Activated naive CD8-positive, alpha-beta T cell (primary cell): ENCODE measurements around the gene MCRIP2.

Experiments used
- H3K27ac Mint-ChIP-seq: one replicate; pipeline ENCODE4 v1.8.0; 2021; ENCODE audit warnings: mixed read lengths
- H3K27me3 Mint-ChIP-seq: one replicate; pipeline ENCODE4 v1.8.0; 2021; ENCODE audit warnings: mixed read lengths
- H3K36me3 Mint-ChIP-seq: one replicate; pipeline ENCODE4 v1.8.0; 2021; ENCODE audit warnings: mixed read lengths
- H3K4me1 Mint-ChIP-seq: one replicate; pipeline ENCODE4 v1.8.0; 2021; ENCODE audit warnings: low read depth, mixed read lengths
- H3K4me3 Mint-ChIP-seq: one replicate; pipeline ENCODE4 v1.8.0; 2021; ENCODE audit warnings: mild to moderate bottlenecking, mixed read lengths
- H3K9me3 Mint-ChIP-seq: one replicate; pipeline ENCODE4 v1.8.0; 2021; ENCODE audit warnings: low read depth, mixed read lengths

The MCRIP2 gene

GRCh38 chr16:647173-647902 lies 5.7 kb downstream of the MCRIP2 start:
- H3K4me1 Mint-ChIP-seq: peaks cover 17% of the 10 kb centered on the region
- no peak overlapping the region for H3K4me3 Mint-ChIP-seq
- no peaks in the 10 kb centered on the region for H3K36me3 Mint-ChIP-seq
- H3K27ac Mint-ChIP-seq: no peak overlapping the region
- no peaks in the 10 kb centered on the region for H3K27me3 Mint-ChIP-seq
- no peaks in the 10 kb centered on the region for H3K9me3 Mint-ChIP-seq

GRCh38 chr16:648071-648780 lies 6.6 kb downstream of the MCRIP2 start:
- peak overlapping the region; percentile 84 for H3K4me3 Mint-ChIP-seq
- H3K4me1 Mint-ChIP-seq: peaks cover 15% of the 10 kb centered on the region
- no peaks in the 10 kb centered on the region for H3K36me3 Mint-ChIP-seq
- peak overlapping the region; percentile 81 for H3K27ac Mint-ChIP-seq
- no peaks in the 10 kb centered on the region for H3K27me3 Mint-ChIP-seq
- no peaks in the 10 kb centered on the region for H3K9me3 Mint-ChIP-seq

GRCh38 chr16:648781-649589 lies 7.4 kb downstream of the MCRIP2 start, which contains the start of gene WDR90:
Gene WDR90, plus strand, starts transcription at chr16:649365. Its CDS starts 52 bp downstream, at chr16:649417.
- Mint-ChIP-seq H3K4me3 (peak within 1 kb of the TSS; percentile 84), H3K27ac (peak within 1 kb of the TSS; percentile 81), H3K36me3 (no peaks in the 10 kb centered on the region), H3K9me3 (no peaks in the 10 kb centered on the region), H3K27me3 (no peaks in the 10 kb centered on the region), H3K4me1 (peaks cover 12% of the 10 kb centered on the region)

GRCh38 chr16:649631-650030 lies 8.0 kb downstream of the MCRIP2 start:
- Mint-ChIP-seq H3K27ac (no peak overlapping the region), H3K9me3 (no peaks in the 10 kb centered on the region), H3K4me1 (peaks cover 5% of the 10 kb centered on the region), H3K4me3 (peak overlapping the region; percentile 74), H3K36me3 (no peaks in the 10 kb centered on the region), H3K27me3 (no peaks in the 10 kb centered on the region)

GRCh38 chr16:651844-652243 lies 10.2 kb downstream of the MCRIP2 start:
- H3K4me3 Mint-ChIP-seq: no peak overlapping the region
- H3K4me1 Mint-ChIP-seq: peaks cover 2% of the 10 kb centered on the region
- no peaks in the 10 kb centered on the region for H3K27me3 Mint-ChIP-seq
- no peaks in the 10 kb centered on the region for H3K9me3 Mint-ChIP-seq
- no peaks in the 10 kb centered on the region for H3K36me3 Mint-ChIP-seq
- H3K27ac Mint-ChIP-seq: no peak overlapping the region

GRCh38 chr16:652454-653305 lies 11.1 kb downstream of the MCRIP2 start:
- Mint-ChIP-seq H3K9me3 (no peaks in the 10 kb centered on the region), H3K4me3 (no peak overlapping the region), H3K27me3 (no peaks in the 10 kb centered on the region), H3K36me3 (no peaks in the 10 kb centered on the region), H3K27ac (no peak overlapping the region), H3K4me1 (peaks cover 2% of the 10 kb centered on the region)

- Mint-ChIP-seq H3K27me3 (no peaks in the 10 kb centered on the region), H3K27ac (no peak overlapping the region), H3K9me3 (no peaks in the 10 kb centered on the region), H3K4me3 (no peak overlapping the region), H3K36me3 (no peaks in the 10 kb centered on the region), H3K4me1 (no peaks in the 10 kb centered on the region)
Measured at GRCh38 chr16:654034-654433, 12.4 kb downstream of the MCRIP2 start.

GRCh38 chr16:657487-657886 lies 15.9 kb downstream of the MCRIP2 start:
- Mint-ChIP-seq H3K9me3 (no peaks in the 10 kb centered on the region), H3K36me3 (no peaks in the 10 kb centered on the region), H3K4me1 (peaks cover 3% of the 10 kb centered on the region), H3K27ac (no peak overlapping the region), H3K4me3 (no peak overlapping the region), H3K27me3 (no peaks in the 10 kb centered on the region)

- H3K4me3 Mint-ChIP-seq: no peak overlapping the region
- H3K27ac Mint-ChIP-seq: no peak overlapping the region
- H3K9me3 Mint-ChIP-seq: no peaks in the 10 kb centered on the region
Measured at GRCh38 chr16:658679-659571, 17.3 kb downstream of the MCRIP2 start.

GRCh38 chr16:659618-660017 lies 18.0 kb downstream of the MCRIP2 start:
- no peaks in the 10 kb centered on the region for H3K9me3 Mint-ChIP-seq
- H3K27me3 Mint-ChIP-seq: no peaks in the 10 kb centered on the region
- H3K27ac Mint-ChIP-seq: no peak overlapping the region
- no peaks in the 10 kb centered on the region for H3K36me3 Mint-ChIP-seq
- H3K4me3 Mint-ChIP-seq: no peak overlapping the region
- peaks cover 3% of the 10 kb centered on the region for H3K4me1 Mint-ChIP-seq

More at GRCh38 chr16:658679-659571, 17.3 kb downstream of the MCRIP2 start:
- H3K27me3 Mint-ChIP-seq: no peaks in the 10 kb centered on the region
- no peaks in the 10 kb centered on the region for H3K36me3 Mint-ChIP-seq
- peaks cover 3% of the 10 kb centered on the region for H3K4me1 Mint-ChIP-seq

GRCh38 chr16:660132-660458 lies 18.5 kb downstream of the MCRIP2 start:
- no peaks in the 10 kb centered on the region for H3K36me3 Mint-ChIP-seq
- no peak overlapping the region for H3K27ac Mint-ChIP-seq
- H3K9me3 Mint-ChIP-seq: no peaks in the 10 kb centered on the region
- H3K4me1 Mint-ChIP-seq: peaks cover 3% of the 10 kb centered on the region
- no peak overlapping the region for H3K4me3 Mint-ChIP-seq
- no peaks in the 10 kb centered on the region for H3K27me3 Mint-ChIP-seq

- Mint-ChIP-seq H3K27ac (no peak overlapping the region), H3K36me3 (no peaks in the 10 kb centered on the region), H3K4me1 (peaks cover 3% of the 10 kb centered on the region), H3K27me3 (no peaks in the 10 kb centered on the region), H3K4me3 (peak overlapping the region; percentile 27), H3K9me3 (no peaks in the 10 kb centered on the region)
Measured at GRCh38 chr16:660459-661183, 19.0 kb downstream of the MCRIP2 start.

GRCh38 chr16:661184-661821 lies 19.7 kb downstream of the MCRIP2 start:
- H3K9me3 Mint-ChIP-seq: no peaks in the 10 kb centered on the region
- H3K4me3 Mint-ChIP-seq: peak overlapping the region; percentile 27
- H3K36me3 Mint-ChIP-seq: no peaks in the 10 kb centered on the region
- no peak overlapping the region for H3K27ac Mint-ChIP-seq
- no peaks in the 10 kb centered on the region for H3K27me3 Mint-ChIP-seq
- peaks cover 3% of the 10 kb centered on the region for H3K4me1 Mint-ChIP-seq
